GM21447 (cell line): ENCODE data around the gene CRMP1.

Experiments used
- ATAC-seq: cut with Tn5 transposase; IDR thresholded peaks from one replicate; pipeline ENCODE4 v1.9.1; 2021; ENCODE audit not compliant: unreplicated experiment

CRMP1 gene

GRCh38 chr4:5890063-5890727, 2.7 kb downstream of the CRMP1 start:
- ATAC-seq, result no peak

GRCh38 chr4:5889002-5889696, 3.7 kb downstream of the CRMP1 start:
- ATAC-seq, result no peak

GRCh38 chr4:5888222-5889001, 4.5 kb downstream of the CRMP1 start:
- no peak for ATAC-seq

- no peak for ATAC-seq
Measured at GRCh38 chr4:5887361-5888221, 5.3 kb downstream of the CRMP1 start.

- ATAC-seq, result no peak
Measured at GRCh38 chr4:5887011-5887360, 5.9 kb downstream of the CRMP1 start.

GRCh38 chr4:5885733-5886132, 7.2 kb downstream of the CRMP1 start:
- no peak for ATAC-seq

GRCh38 chr4:5884796-5885195, 8.1 kb downstream of the CRMP1 start:
- no peak for ATAC-seq

GRCh38 chr4:5883916-5884315, 9.0 kb downstream of the CRMP1 start:
- ATAC-seq, result no peak

- ATAC-seq, result no peak
Measured at GRCh38 chr4:5882947-5883346, 9.9 kb downstream of the CRMP1 start.

GRCh38 chr4:5881340-5881739, 11.5 kb downstream of the CRMP1 start:
- no peak for ATAC-seq

- ATAC-seq, result no peak
Measured at GRCh38 chr4:5878359-5878758, 14.5 kb downstream of the CRMP1 start.

GRCh38 chr4:5877392-5877791, 15.5 kb downstream of the CRMP1 start:
- no peak for ATAC-seq

GRCh38 chr4:5874811-5875449, 18.0 kb downstream of the CRMP1 start:
- no peak for ATAC-seq

GRCh38 chr4:5870701-5871100, 22.2 kb downstream of the CRMP1 start:
- no peak for ATAC-seq

- ATAC-seq, result no peak
Measured at GRCh38 chr4:5869966-5870619, 22.8 kb downstream of the CRMP1 start.

GRCh38 chr4:5867866-5868265, 25.0 kb downstream of the CRMP1 start:
- ATAC-seq, result no peak

GRCh38 chr4:5866841-5867813, 25.8 kb downstream of the CRMP1 start:
- no peak for ATAC-seq

GRCh38 chr4:5865896-5866599, 26.8 kb downstream of the CRMP1 start:
- ATAC-seq, result no peak
